ENCODE results near the gene WDR18. TPM values are rescaled to one million over a fixed set of nuclear protein-coding genes. Genes with fewer than 3 reads are reported as not detected.

The WDR18 gene
- total RNA-seq, 1 experiment from 2014 or later = 96.8 TPM

DNA sequence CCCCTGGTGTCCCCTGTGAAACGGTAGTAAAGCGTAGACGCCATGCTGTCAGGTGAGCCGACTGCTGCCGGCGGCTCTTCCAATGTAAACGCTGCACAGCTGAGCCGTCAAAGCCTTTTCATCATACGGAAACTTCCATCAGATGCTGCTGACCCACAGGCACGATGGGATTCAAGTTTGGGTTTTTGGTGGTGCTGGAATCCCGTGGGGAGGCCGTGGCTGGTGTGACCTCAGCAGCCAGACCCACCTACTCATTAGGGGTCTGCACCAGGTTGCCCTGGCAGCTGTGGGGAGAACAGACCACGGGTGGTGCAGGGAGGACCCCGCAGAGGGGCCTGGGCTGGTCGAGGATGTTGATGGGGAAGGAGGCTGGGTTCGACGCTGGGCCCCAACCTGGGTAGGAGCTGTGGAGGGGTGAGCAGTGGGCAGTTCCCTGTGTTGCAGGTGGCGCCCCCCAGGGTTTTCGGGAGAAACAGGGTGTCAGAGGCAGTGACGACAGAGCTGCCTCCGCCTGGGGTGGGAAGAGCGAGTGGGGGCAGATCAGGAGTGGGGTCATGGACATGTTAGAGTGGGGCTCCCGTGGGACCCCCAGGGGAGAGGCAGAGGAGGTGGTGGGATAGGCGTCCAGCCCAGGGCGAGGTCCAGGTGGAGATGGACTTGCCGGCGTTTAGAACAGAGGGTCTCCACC, 22.7 kb downstream of the WDR18 start:
- Histone ChIP-seq H3K4me3 (ENCODE audit: low read depth, low read length) (no peak overlapping the region), H3K9me3 (no peaks in the 10 kb centered on the region), H3K27me3 (replicated peaks; ENCODE audit: control insufficient read depth, insufficient read depth, low read length) (no peaks in the 10 kb centered on the region), H3K4me1 (0 out of 2 replicates have a peak, but pooled peaks cover under 1% of the 10 kb centered on the region), H3K36me3 (ENCODE audit: control insufficient read depth, insufficient read depth, low read length) (no peaks in the 10 kb centered on the region)
- no peak for DNase-seq
- TF ChIP-seq, protein P1, sequence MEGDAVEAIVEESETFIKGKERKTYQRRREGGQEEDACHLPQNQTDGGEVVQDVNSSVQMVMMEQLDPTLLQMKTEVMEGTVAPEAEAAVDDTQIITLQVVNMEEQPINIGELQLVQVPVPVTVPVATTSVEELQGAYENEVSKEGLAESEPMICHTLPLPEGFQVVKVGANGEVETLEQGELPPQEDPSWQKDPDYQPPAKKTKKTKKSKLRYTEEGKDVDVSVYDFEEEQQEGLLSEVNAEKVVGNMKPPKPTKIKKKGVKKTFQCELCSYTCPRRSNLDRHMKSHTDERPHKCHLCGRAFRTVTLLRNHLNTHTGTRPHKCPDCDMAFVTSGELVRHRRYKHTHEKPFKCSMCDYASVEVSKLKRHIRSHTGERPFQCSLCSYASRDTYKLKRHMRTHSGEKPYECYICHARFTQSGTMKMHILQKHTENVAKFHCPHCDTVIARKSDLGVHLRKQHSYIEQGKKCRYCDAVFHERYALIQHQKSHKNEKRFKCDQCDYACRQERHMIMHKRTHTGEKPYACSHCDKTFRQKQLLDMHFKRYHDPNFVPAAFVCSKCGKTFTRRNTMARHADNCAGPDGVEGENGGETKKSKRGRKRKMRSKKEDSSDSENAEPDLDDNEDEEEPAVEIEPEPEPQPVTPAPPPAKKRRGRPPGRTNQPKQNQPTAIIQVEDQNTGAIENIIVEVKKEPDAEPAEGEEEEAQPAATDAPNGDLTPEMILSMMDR (IDR thresholded peaks at IDR 0.05; ENCODE audit: insufficient read depth in 1 of 2, low read depth in 1 of 2, low read length in 1 of 2, severe bottlenecking in 1 of 2, unreplicated experiment in 1 of 2) = no peak
- no peaks in the 10 kb centered on the region for H3K4me1 Mint-ChIP-seq (ENCODE audit: low read depth, unreplicated experiment)
- H3K27me3 Mint-ChIP-seq (ENCODE audit: insufficient read depth, unreplicated experiment) = peaks cover 4% of the 10 kb centered on the region
- ChIA-PET POLR2A (no interaction called here), CTCF (no interaction called here)
- no peak overlapping the region for H3K27ac Mint-ChIP-seq (ENCODE audit: unreplicated experiment)
- no peak overlapping the region for H3K4me3 Mint-ChIP-seq (ENCODE audit: unreplicated experiment)
- intact Hi-C loops (cut with micrococcal nuclease; ENCODE audit: unreplicated experiment) = no loop called here
- no peaks in the 10 kb centered on the region for H3K9me3 Mint-ChIP-seq (ENCODE audit: unreplicated experiment)
- BruUV-seq (replicated peaks) = no TSS peak
- H3K36me3 Mint-ChIP-seq (ENCODE audit: insufficient read depth, unreplicated experiment) = peaks cover 30% of the 10 kb centered on the region

DNA sequence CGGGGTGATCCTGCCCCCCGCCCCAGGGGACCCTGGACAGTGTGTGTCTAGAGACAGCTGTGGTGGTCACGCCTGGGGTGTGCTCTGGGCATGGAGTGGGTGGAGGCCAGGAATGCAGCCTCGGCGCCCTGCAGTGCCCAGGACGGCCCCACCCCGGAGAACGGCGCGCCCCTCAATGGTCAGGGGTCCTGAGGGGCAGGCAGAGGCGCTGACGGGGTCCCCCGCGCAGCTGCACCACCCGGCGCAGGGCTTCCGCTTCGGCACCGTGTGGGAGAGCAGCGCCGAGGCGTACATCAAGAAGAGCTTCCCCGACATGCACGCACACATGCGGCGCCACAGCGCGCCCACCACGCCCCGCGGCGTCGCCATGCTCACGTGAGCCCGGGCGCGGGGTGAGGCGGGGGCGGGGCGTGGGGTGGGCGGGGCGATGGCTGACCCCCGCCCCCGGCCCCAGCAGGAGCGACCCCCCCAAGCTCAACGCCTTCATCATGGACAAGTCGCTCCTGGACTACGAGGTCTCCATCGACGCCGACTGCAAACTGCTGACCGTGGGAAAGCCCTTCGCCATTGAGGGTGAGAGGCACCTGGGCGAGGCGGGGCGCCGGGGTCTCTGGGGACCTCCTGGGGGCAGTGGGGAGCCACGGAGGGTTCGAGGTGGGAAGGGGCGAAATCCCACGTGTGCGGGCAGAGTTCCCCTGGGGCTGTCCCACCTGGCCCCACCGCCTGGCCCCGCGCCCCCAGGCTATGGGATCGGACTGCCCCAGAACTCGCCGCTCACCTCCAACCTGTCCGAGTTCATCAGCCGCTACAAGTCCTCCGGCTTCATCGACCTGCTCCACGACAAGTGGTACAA, 23.5 kb downstream of the WDR18 start:
- BruUV-seq (replicated peaks) = no TSS peak
- Histone ChIP-seq H3K9me3 (no peaks in the 10 kb centered on the region), H3K36me3 (ENCODE audit: control insufficient read depth, insufficient read depth, low read length) (no peaks in the 10 kb centered on the region; the same call in 1 of the 2 replicates), H3K4me3 (ENCODE audit: low read depth, low read length) (no peak overlapping the region), H3K27me3 (replicated peaks; ENCODE audit: control insufficient read depth, insufficient read depth, low read length) (no peaks in the 10 kb centered on the region), H3K4me1 (no peaks in the 10 kb centered on the region)
- no peak overlapping the region for H3K4me3 Mint-ChIP-seq (ENCODE audit: unreplicated experiment)
- TF ChIP-seq, protein P1 (IDR thresholded peaks at IDR 0.05; ENCODE audit: insufficient read depth in 1 of 2, low read depth in 1 of 2, low read length in 1 of 2, severe bottlenecking in 1 of 2, unreplicated experiment in 1 of 2) = no peak
- H3K4me1 Mint-ChIP-seq (ENCODE audit: low read depth, unreplicated experiment) = no peaks in the 10 kb centered on the region
- no peak for DNase-seq
- no peak overlapping the region for H3K27ac Mint-ChIP-seq (ENCODE audit: unreplicated experiment)
- CTCF ChIA-PET = no interaction called here
- no peaks in the 10 kb centered on the region for H3K9me3 Mint-ChIP-seq (ENCODE audit: unreplicated experiment)
- H3K36me3 Mint-ChIP-seq (ENCODE audit: insufficient read depth, unreplicated experiment) = peaks cover 30% of the 10 kb centered on the region
- POLR2A ChIA-PET = no interaction called here
- intact Hi-C loops (cut with micrococcal nuclease; ENCODE audit: unreplicated experiment) = no loop called here
- peaks cover 2% of the 10 kb centered on the region for H3K27me3 Mint-ChIP-seq (ENCODE audit: insufficient read depth, unreplicated experiment)

DNA sequence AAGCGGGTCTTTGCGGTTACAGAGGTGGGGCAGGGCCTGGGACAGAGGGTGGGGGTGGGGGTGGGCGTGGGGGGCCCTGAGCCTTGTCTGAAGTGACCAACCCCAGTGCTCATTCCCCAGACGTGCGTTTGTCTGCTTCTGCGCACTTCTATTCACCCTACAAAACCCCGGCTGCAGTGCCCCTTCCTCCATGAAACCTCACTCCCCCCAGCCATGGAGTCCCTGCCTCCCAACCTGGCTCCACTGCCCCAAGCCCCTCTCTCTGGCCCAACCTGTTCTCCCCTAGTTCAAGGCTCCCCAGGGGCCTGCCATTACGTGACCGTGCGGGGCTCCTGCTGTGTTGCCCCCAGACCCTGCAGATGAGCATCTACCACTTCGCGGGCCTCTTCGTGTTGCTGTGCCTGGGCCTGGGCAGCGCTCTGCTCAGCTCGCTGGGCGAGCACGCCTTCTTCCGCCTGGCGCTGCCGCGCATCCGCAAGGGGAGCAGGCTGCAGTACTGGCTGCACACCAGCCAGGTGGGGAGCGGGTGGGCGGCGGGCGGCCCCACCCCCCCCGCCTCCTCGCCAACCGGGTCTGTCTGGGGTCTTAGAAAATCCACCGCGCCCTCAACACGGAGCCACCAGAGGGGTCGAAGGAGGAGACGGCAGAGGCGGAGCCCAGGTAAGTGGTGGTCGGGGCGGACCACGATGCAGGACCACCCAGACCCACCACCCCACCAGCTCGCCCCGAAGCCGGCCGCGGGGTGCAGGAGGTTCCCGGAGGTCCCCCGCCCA, 24.3 kb downstream of the WDR18 start:
- DNase-seq = no peak
- TF ChIP-seq, protein P1 (IDR thresholded peaks at IDR 0.05; ENCODE audit: insufficient read depth in 1 of 2, low read depth in 1 of 2, low read length in 1 of 2, severe bottlenecking in 1 of 2, unreplicated experiment in 1 of 2) = no peak
- no peaks in the 10 kb centered on the region; the same call in 1 of the 2 replicates for H3K36me3 ChIP-seq (ENCODE audit: control insufficient read depth, insufficient read depth, low read length)
- H3K27me3 ChIP-seq (replicated peaks; ENCODE audit: control insufficient read depth, insufficient read depth, low read length) = no peaks in the 10 kb centered on the region
- intact Hi-C loops (cut with micrococcal nuclease; ENCODE audit: unreplicated experiment) = no loop called here
- H3K27ac Mint-ChIP-seq (ENCODE audit: unreplicated experiment) = no peak overlapping the region
- no peaks in the 10 kb centered on the region for H3K27me3 Mint-ChIP-seq (ENCODE audit: insufficient read depth, unreplicated experiment)
- H3K4me3 Mint-ChIP-seq (ENCODE audit: unreplicated experiment) = no peak overlapping the region
- H3K36me3 Mint-ChIP-seq (ENCODE audit: insufficient read depth, unreplicated experiment) = peaks cover 31% of the 10 kb centered on the region
- no peak overlapping the region for H3K4me3 ChIP-seq (ENCODE audit: low read depth, low read length)
- no peaks in the 10 kb centered on the region for H3K9me3 ChIP-seq
- H3K9me3 Mint-ChIP-seq (ENCODE audit: unreplicated experiment) = no peaks in the 10 kb centered on the region
- POLR2A ChIA-PET = no interaction called here
- no TSS peak for BruUV-seq (replicated peaks)
- no peaks in the 10 kb centered on the region for H3K4me1 Mint-ChIP-seq (ENCODE audit: low read depth, unreplicated experiment)
- CTCF ChIA-PET = no interaction called here
- H3K4me1 ChIP-seq = no peaks in the 10 kb centered on the region
